Erythroblast (primary cell): ENCODE measurements around the gene SGTB.

Experiments
- GATA1 ChIP-seq: IDR thresholded peaks from 2 replicates; pipeline ENCODE4 v1.6.1; 2011; ENCODE audit warnings: low read depth, mild to moderate bottlenecking, control low read depth, low read length, moderate library complexity
- POLR2A ChIP-seq: IDR thresholded peaks from 2 replicates; pipeline ENCODE4 v1.6.1; 2011; ENCODE audit warnings: mild to moderate bottlenecking, low read length

DNA sequence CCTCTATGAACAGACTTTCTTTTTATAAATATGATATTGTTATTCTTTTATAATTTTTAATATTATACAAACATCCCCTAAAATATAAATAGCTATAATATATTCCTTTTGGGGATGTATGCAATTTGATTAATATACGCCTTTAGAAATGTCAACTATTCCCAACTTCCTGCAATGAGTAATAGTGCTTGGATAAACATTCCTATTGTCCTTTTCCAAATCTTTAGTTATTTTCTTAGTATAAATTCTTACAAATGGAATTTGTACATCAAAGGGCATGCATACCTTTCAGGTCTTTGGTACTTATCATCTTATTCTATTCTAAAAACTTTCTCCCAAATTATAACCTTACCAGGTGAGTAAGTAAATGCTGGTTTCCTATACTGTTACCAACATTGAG, 6.3 kb upstream of the SGTB start:
- TF ChIP-seq POLR2A (no peak), GATA1 (no peak)
